Psoas muscle (tissue), 8 donors: ENCODE data around the gene PRICKLE4. TPM values are rescaled to one million over a fixed set of nuclear protein-coding genes. Genes with fewer than 3 reads are reported as not detected.
A peak's percentile ranks its signal among the peaks of the same experiment; 100 is the strongest.

Experiments
- ATAC-seq, 4 donors: fragments of 200-7000 bp; cut with Tn5 transposase; one replicate each; pipeline ENCODE4 v1.9.1; 2020; ENCODE audit warnings: moderate library complexity in 3 of 4, mild to moderate bottlenecking in 2 of 4
- DNase-seq, 2 donors: peaks; one replicate each; pipeline ENCODE4 v3.0.0-alpha.2; 2020
- H3K27ac ChIP-seq: fragments of 200-600 bp; one replicate; pipeline ENCODE4 v1.8.0; 2022
- H3K27me3 ChIP-seq, 3 donors: fragments of 200-600 bp in 1 of 3; one replicate each; pipeline versions ENCODE4 v1.6.1 to v1.8.0; 2013 to 2022; ENCODE audit warnings: low read length in 2 of 3, mild to moderate bottlenecking in 2 of 3, moderate library complexity in 1 of 3; ENCODE audit not compliant: insufficient read depth in 3 of 3
- H3K36me3 ChIP-seq, 2 donors: fragments of 200-600 bp in 1 of 2; one replicate each; pipeline versions ENCODE4 v1.6.1 to v1.8.0; 2013 to 2022; ENCODE audit warnings: low read depth in 1 of 2, mild to moderate bottlenecking in 1 of 2, moderate library complexity in 1 of 2; ENCODE audit not compliant: insufficient read depth in 1 of 2
- H3K4me1 ChIP-seq: fragments of 200-600 bp; one replicate; pipeline ENCODE4 v1.8.0; 2022
- H3K4me3 ChIP-seq: fragments of 200-600 bp; one replicate; pipeline ENCODE4 v1.8.0; 2022; ENCODE audit warnings: mild to moderate bottlenecking
- H3K9me3 ChIP-seq: fragments of 200-600 bp; one replicate; pipeline ENCODE4 v1.8.0; 2022
- CTCF ChIP-seq: fragments of 200-600 bp; IDR thresholded peaks from one replicate; pipeline ENCODE4 v1.8.0; 2022; ENCODE audit warnings: antibody characterized with exemption
- WGBS, 3 donors: extraction: QIAGEN DNeasy Blood & Tissue Kit; methylation state at CpG; one replicate each; pipeline versions ENCODE4 v1.1.6 to v1.1.7; 2013; 5-methylcytosine and 5-hydroxymethylcytosine counted together
- intact Hi-C, 2 donors: fragments of 100-400 bp; cut with DNase I; formaldehyde crosslinking; loops; one replicate each; pipeline versions ENCODE4 v1.11.0 to v1.14.2; 2022
- polyA plus RNA-seq, 3 donors: library from polyadenylated mRNA; stranded (reverse); fragments of 200-250 nt; gene quantifications; one replicate each; pipeline ENCODE4 v1.2.3, GENCODE V29; 2013
- total RNA-seq, 4 donors: library from RNA; stranded (reverse); fragmentation: NEBNext Ultra II Directional in 2 of 4; extraction: Animal tissue kit (Norgen Biotek cat#: 25700) in 2 of 4; gene quantifications; one replicate each; pipeline versions ENCODE4 v1.2.1 to v1.2.4, GENCODE V29; 2021 to 2023
- donor health status: healthy with polysubstance abuse.
- donor health status: DM: no; HTN: no; CAD: no; lungs with moderate emphysema.
- donor health status: Bipolar disorder and iron deficiency.
- donor health status: healthy.
- donor health status: DM: yes; HTN: yes; CAD: no.
- donor health status: DM: no; HTN: no; CAD: no.
- donor health status: DM: no; HTN: no; CAD: no.
- donor health status: DM: yes; HTN: yes; CAD: no.

Gene PRICKLE4
- total and polyA plus RNA-seq, 7 donors = 0.46 to 0.92 (median 0.70) TPM; not detected in 2

- Histone ChIP-seq H3K36me3 (no peaks in the 10 kb centered on the region), H3K4me3 (no peak overlapping the region), H3K27me3 (no peaks in the 10 kb centered on the region), H3K27ac (no peak overlapping the region), H3K9me3 (no peaks in the 10 kb centered on the region), H3K4me1 (no peaks in the 10 kb centered on the region)
- ATAC-seq = no peak
- intact Hi-C loops = loop anchor here in 1 of 2 donors (10.0 kb wide), 1 partner anchor 1631 kb away; no protein-coding TSS in a partner anchor
- no peak for TF ChIP-seq CTCF
- peak in 1 of 2 donors; percentile 28 for DNase-seq
- WGBS, 3 donors = 73 to 82% (median 81%) methylated on average over 10 of the region's 10 CpGs
Measured at GRCh38 chr6:41746107-41746506, 34.5 kb upstream of the PRICKLE4 start.

GRCh38 chr6:41747256-41748101 is 33.1 kb upstream of the PRICKLE4 start, which contains the start of gene PGC:
PGC (minus strand) TSS chr6:41747397; CDS start chr6:41747334, 63 bp downstream.
- intact Hi-C loops = loop anchor here in 1 of 2 donors (10.0 kb wide), 1 partner anchor 1633 kb away; no protein-coding TSS in a partner anchor
- no peak within 1 kb of the TSS for H3K27ac ChIP-seq
- ATAC-seq (no peak), DNase-seq (no peak)
- no peak for TF ChIP-seq CTCF
- WGBS, 3 donors = 88 to 92% (median 90%) methylated on average over 15 of the region's 15 CpGs
- no peaks in the 10 kb centered on the region for H3K4me1 ChIP-seq
- no peaks in the 10 kb centered on the region for H3K9me3 ChIP-seq
- H3K27me3 ChIP-seq = no peaks in the 10 kb centered on the region
- no peaks in the 10 kb centered on the region for H3K36me3 ChIP-seq
- H3K4me3 ChIP-seq = no peak within 1 kb of the TSS

- DNase-seq = no peak
- ATAC-seq = no peak
- H3K4me1 ChIP-seq = no peaks in the 10 kb centered on the region
- 88 to 96% (median 94%) methylated on average over 6 of the region's 6 CpGs for WGBS, 3 donors
- intact Hi-C loops = loop anchor here in 1 of 2 donors (10.0 kb wide), 1 partner anchor 1633 kb away; no protein-coding TSS in a partner anchor
- no peaks in the 10 kb centered on the region for H3K36me3 ChIP-seq
- no peak overlapping the region for H3K27ac ChIP-seq
- H3K4me3 ChIP-seq = no peak overlapping the region
- no peak for TF ChIP-seq CTCF
- no peaks in the 10 kb centered on the region for H3K27me3 ChIP-seq
- no peaks in the 10 kb centered on the region for H3K9me3 ChIP-seq
Measured at GRCh38 chr6:41748102-41748477, 32.5 kb upstream of the PRICKLE4 start.

- no peak for TF ChIP-seq CTCF
- Histone ChIP-seq H3K27ac (no peak overlapping the region), H3K4me3 (no peak overlapping the region), H3K9me3 (no peaks in the 10 kb centered on the region), H3K36me3 (no peaks in the 10 kb centered on the region), H3K27me3 (no peaks in the 10 kb centered on the region), H3K4me1 (no peaks in the 10 kb centered on the region)
- no peak for ATAC-seq
- 72 to 78% (median 77%) methylated on average over 3 of the region's 3 CpGs for WGBS, 3 donors
- DNase-seq = no peak
- intact Hi-C loops = loop anchor here in 1 of 2 donors (10.0 kb wide), 1 partner anchor 1634 kb away; no protein-coding TSS in a partner anchor
Measured at GRCh38 chr6:41748542-41748941, 32.0 kb upstream of the PRICKLE4 start.
